GM12891 (cell line): ENCODE measurements around the gene THRA.

Experiments used
- SPI1 ChIP-seq: IDR thresholded peaks from 2 replicates; pipeline ENCODE4 v1.6.1; 2011; ENCODE audit warnings: low read depth, low read length, control low read depth
- TAF1 ChIP-seq: IDR thresholded peaks from 2 replicates; pipeline ENCODE4 v1.6.1; 2011; ENCODE audit warnings: low read depth, low read length, control low read depth

GRCh38 chr17:40122999-40123810 is 60.4 kb downstream of the THRA start:
- no peak for TF ChIP-seq TAF1
- TF ChIP-seq SPI1: no peak
